H1 (cell line): ENCODE measurements around the gene PFN4. TPM values are rescaled to one million over a fixed set of nuclear protein-coding genes. Genes with fewer than 3 reads are reported as not detected.

Source experiments
- SP1 ChIP-seq: IDR thresholded peaks from 2 replicates; pipeline ENCODE4 v1.6.1; 2011; ENCODE audit warnings: low read depth, low read length
- TAF7 ChIP-seq: optimal IDR thresholded peaks from 2 replicates; pipeline ENCODE3; 2011; ENCODE audit warnings: low read depth, mild to moderate bottlenecking, inconsistent platforms, low read length, moderate library complexity, borderline replicate concordance
- polyA plus RNA-seq, 7 experiments: library from polyadenylated mRNA; depleted of rRNA in 3 of 7; stranded (reverse) in 5 of 7; unstranded in 2 of 7; fragments of >200 nt in 5 of 7; fragments of 200-250 nt in 2 of 7; gene quantifications; 1 replicate in 5 of 7; 2 replicates in 1 of 7; 4 replicates in 1 of 7; pipeline versions ENCODE4 v1.2.1 to v1.2.3, GENCODE V29; 2011 to 2013; ENCODE audit warnings: missing spikeins in 2 of 7, mixed read lengths in 2 of 7
- total RNA-seq: library from RNA; stranded (reverse); fragmentation: NEBNext Ultra II Directional; extraction: Animal tissue kit (Norgen Biotek cat#: 25700); gene quantifications from 2 replicates; pipeline ENCODE4 v1.2.1, GENCODE V29; 2021
- TF ChIP-seq, protein P1 (sequence below): fragments of 300-600 bp; sonication (generic); IDR thresholded peaks from 2 replicates; pipeline ENCODE4 v1.7.1; 2012; ENCODE audit warnings: low read length, moderate library complexity, mild to moderate bottlenecking, inconsistent platforms; ENCODE audit not compliant: insufficient replicate concordance

Gene PFN4
- total and polyA plus RNA-seq, 2 of the 8 experiments (the other 6 are each of a cell fraction or from before 2014, with no cell fraction given), result not detected

DNA sequence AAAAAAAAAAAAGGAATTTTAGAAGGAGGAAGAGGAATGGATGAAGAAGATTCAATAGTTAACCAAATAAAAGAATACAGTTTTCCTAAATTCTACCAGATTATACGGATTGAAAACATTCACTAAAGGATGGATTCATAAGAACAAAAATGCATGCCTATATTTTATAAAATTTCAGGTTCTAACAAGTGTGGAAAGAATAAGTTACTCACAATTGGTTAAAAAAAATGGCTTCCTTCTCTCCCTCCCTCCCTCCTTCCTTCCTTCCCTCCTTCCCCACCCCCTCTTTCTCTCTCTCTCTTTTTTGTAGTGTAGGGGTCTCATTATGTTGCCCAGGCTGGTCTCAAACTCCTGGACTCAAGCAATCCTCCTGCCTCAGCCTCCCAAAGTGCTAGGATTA, 36.9 kb downstream of the PFN4 start (continued):
- TF ChIP-seq TAF7 (no peak), SP1 (no peak)
- TF ChIP-seq, protein P1, sequence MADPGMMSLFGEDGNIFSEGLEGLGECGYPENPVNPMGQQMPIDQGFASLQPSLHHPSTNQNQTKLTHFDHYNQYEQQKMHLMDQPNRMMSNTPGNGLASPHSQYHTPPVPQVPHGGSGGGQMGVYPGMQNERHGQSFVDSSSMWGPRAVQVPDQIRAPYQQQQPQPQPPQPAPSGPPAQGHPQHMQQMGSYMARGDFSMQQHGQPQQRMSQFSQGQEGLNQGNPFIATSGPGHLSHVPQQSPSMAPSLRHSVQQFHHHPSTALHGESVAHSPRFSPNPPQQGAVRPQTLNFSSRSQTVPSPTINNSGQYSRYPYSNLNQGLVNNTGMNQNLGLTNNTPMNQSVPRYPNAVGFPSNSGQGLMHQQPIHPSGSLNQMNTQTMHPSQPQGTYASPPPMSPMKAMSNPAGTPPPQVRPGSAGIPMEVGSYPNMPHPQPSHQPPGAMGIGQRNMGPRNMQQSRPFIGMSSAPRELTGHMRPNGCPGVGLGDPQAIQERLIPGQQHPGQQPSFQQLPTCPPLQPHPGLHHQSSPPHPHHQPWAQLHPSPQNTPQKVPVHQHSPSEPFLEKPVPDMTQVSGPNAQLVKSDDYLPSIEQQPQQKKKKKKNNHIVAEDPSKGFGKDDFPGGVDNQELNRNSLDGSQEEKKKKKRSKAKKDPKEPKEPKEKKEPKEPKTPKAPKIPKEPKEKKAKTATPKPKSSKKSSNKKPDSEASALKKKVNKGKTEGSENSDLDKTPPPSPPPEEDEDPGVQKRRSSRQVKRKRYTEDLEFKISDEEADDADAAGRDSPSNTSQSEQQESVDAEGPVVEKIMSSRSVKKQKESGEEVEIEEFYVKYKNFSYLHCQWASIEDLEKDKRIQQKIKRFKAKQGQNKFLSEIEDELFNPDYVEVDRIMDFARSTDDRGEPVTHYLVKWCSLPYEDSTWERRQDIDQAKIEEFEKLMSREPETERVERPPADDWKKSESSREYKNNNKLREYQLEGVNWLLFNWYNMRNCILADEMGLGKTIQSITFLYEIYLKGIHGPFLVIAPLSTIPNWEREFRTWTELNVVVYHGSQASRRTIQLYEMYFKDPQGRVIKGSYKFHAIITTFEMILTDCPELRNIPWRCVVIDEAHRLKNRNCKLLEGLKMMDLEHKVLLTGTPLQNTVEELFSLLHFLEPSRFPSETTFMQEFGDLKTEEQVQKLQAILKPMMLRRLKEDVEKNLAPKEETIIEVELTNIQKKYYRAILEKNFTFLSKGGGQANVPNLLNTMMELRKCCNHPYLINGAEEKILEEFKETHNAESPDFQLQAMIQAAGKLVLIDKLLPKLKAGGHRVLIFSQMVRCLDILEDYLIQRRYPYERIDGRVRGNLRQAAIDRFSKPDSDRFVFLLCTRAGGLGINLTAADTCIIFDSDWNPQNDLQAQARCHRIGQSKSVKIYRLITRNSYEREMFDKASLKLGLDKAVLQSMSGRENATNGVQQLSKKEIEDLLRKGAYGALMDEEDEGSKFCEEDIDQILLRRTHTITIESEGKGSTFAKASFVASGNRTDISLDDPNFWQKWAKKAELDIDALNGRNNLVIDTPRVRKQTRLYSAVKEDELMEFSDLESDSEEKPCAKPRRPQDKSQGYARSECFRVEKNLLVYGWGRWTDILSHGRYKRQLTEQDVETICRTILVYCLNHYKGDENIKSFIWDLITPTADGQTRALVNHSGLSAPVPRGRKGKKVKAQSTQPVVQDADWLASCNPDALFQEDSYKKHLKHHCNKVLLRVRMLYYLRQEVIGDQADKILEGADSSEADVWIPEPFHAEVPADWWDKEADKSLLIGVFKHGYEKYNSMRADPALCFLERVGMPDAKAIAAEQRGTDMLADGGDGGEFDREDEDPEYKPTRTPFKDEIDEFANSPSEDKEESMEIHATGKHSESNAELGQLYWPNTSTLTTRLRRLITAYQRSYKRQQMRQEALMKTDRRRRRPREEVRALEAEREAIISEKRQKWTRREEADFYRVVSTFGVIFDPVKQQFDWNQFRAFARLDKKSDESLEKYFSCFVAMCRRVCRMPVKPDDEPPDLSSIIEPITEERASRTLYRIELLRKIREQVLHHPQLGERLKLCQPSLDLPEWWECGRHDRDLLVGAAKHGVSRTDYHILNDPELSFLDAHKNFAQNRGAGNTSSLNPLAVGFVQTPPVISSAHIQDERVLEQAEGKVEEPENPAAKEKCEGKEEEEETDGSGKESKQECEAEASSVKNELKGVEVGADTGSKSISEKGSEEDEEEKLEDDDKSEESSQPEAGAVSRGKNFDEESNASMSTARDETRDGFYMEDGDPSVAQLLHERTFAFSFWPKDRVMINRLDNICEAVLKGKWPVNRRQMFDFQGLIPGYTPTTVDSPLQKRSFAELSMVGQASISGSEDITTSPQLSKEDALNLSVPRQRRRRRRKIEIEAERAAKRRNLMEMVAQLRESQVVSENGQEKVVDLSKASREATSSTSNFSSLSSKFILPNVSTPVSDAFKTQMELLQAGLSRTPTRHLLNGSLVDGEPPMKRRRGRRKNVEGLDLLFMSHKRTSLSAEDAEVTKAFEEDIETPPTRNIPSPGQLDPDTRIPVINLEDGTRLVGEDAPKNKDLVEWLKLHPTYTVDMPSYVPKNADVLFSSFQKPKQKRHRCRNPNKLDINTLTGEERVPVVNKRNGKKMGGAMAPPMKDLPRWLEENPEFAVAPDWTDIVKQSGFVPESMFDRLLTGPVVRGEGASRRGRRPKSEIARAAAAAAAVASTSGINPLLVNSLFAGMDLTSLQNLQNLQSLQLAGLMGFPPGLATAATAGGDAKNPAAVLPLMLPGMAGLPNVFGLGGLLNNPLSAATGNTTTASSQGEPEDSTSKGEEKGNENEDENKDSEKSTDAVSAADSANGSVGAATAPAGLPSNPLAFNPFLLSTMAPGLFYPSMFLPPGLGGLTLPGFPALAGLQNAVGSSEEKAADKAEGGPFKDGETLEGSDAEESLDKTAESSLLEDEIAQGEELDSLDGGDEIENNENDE, result no peak
